WTC11 (cell line): ENCODE measurements around the gene ZFR.

ENCODE experiments used
- ARID4B ChIP-seq: sonication (generic); formaldehyde crosslinking; IDR thresholded peaks from 2 replicates; pipeline ENCODE4 v1.8.0; 2023; ENCODE audit warnings: missing genetic modification reagents, mild to moderate bottlenecking, borderline replicate concordance
- ATF3 ChIP-seq: sonication (generic); formaldehyde crosslinking; conservative IDR thresholded peaks from 2 replicates; pipeline ENCODE4 v1.8.1; 2022; ENCODE audit warnings: mild to moderate bottlenecking, missing genetic modification reagents
- CREB1 ChIP-seq: sonication (generic); formaldehyde crosslinking; IDR thresholded peaks from 2 replicates; pipeline ENCODE4 v1.8.0; 2023; ENCODE audit warnings: mild to moderate bottlenecking, missing genetic modification reagents
- CREM ChIP-seq: sonication (generic); formaldehyde crosslinking; IDR thresholded peaks from 2 replicates; pipeline ENCODE4 v1.8.1; 2022; ENCODE audit warnings: mild to moderate bottlenecking, missing genetic modification reagents, moderate library complexity
- EMX1 ChIP-seq: fragments of 250-450 bp; sonication (Bioruptor Pico); IDR thresholded peaks from 2 replicates; pipeline ENCODE4 v1.8.0; 2021; ENCODE audit warnings: mild to moderate bottlenecking
- FOXP4 ChIP-seq: sonication (generic); formaldehyde crosslinking; IDR thresholded peaks from 2 replicates; pipeline ENCODE4 v1.8.0; 2022; ENCODE audit warnings: mild to moderate bottlenecking, missing genetic modification reagents
- GABPB1 ChIP-seq: sonication (generic); formaldehyde crosslinking; IDR thresholded peaks from 2 replicates; pipeline ENCODE4 v1.8.1; 2023; ENCODE audit warnings: mild to moderate bottlenecking, missing genetic modification reagents
- IRF2 ChIP-seq: sonication (generic); formaldehyde crosslinking; IDR thresholded peaks from 2 replicates; pipeline ENCODE4 v1.8.0; 2022; ENCODE audit warnings: low read depth, missing genetic modification reagents, borderline replicate concordance
- MYBL2 ChIP-seq: sonication (generic); formaldehyde crosslinking; IDR thresholded peaks from 2 replicates; pipeline ENCODE4 v1.8.1; 2023; ENCODE audit warnings: mild to moderate bottlenecking, moderate library complexity, missing genetic modification reagents
- SMAD3 ChIP-seq: sonication (generic); formaldehyde crosslinking; IDR thresholded peaks from 2 replicates; pipeline ENCODE4 v1.8.0; 2022; ENCODE audit warnings: missing genetic modification reagents, mild to moderate bottlenecking, borderline replicate concordance
- ZNF138 ChIP-seq: sonication (generic); formaldehyde crosslinking; conservative IDR thresholded peaks from 2 replicates; pipeline ENCODE4 v1.8.1; 2022; ENCODE audit warnings: mild to moderate bottlenecking, moderate library complexity, missing genetic modification reagents
- TF ChIP-seq, protein P1 (sequence below): fragments of 200-600 bp; IDR thresholded peaks from 2 replicates; pipeline ENCODE4 v1.8.0; 2022; ENCODE audit warnings: antibody characterized with exemption
- TF ChIP-seq, protein P2 (sequence below): sonication (generic); formaldehyde crosslinking; IDR thresholded peaks from 2 replicates; pipeline ENCODE4 v1.8.1; 2023; ENCODE audit warnings: mild to moderate bottlenecking, missing genetic modification reagents, moderate library complexity

DNA sequence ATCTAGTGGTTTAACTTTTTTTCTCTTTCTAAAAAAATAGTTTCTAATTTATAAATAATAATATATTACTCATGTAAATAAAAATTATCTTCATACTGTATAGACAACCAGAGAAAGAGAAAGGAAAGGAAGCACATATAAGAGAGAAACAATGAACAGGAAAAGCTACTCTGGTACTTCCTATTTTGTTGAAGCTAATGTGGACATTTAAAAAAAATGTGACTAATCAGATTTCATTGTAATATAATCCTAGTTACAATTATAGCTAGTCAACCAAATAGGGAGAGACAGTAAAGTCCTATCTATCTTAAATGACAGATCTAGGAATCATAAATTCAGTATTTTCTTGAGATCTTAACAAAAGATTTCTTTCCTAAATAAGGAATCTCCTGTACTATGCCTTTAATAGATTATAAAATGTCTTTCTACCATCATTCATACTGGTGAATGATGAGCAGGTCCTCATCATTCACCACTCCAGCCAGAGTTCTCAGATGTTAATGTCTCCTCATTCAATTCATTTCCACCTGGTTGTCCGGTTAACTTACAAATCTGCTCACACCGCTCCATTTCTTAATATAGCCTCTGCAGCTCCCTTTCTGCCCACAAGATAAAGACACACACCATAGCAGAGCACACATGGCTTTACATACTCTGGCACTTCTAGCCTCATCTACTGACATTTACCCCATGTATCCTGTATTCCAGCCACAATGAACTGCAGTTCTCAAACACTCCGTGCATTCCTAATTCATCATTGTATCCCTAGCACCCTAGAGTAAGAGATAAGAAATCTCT lies 30.9 kb downstream of the ZFR start:
- TF ChIP-seq, protein P1, sequence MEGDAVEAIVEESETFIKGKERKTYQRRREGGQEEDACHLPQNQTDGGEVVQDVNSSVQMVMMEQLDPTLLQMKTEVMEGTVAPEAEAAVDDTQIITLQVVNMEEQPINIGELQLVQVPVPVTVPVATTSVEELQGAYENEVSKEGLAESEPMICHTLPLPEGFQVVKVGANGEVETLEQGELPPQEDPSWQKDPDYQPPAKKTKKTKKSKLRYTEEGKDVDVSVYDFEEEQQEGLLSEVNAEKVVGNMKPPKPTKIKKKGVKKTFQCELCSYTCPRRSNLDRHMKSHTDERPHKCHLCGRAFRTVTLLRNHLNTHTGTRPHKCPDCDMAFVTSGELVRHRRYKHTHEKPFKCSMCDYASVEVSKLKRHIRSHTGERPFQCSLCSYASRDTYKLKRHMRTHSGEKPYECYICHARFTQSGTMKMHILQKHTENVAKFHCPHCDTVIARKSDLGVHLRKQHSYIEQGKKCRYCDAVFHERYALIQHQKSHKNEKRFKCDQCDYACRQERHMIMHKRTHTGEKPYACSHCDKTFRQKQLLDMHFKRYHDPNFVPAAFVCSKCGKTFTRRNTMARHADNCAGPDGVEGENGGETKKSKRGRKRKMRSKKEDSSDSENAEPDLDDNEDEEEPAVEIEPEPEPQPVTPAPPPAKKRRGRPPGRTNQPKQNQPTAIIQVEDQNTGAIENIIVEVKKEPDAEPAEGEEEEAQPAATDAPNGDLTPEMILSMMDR: no peak
- TF ChIP-seq GABPB1 (CRISPR knock-in tag): no peak
- TF ChIP-seq FOXP4 (CRISPR knock-in tag): no peak
- TF ChIP-seq SMAD3 (CRISPR knock-in tag): no peak
- no peak for TF ChIP-seq ZNF138 (CRISPR knock-in tag)
- no peak for TF ChIP-seq ATF3 (CRISPR knock-in tag)
- TF ChIP-seq ARID4B (CRISPR knock-in tag): no peak
- no peak for TF ChIP-seq EMX1
- TF ChIP-seq MYBL2 (CRISPR knock-in tag): no peak
- no peak for TF ChIP-seq CREM (CRISPR knock-in tag)
- TF ChIP-seq, protein P2, sequence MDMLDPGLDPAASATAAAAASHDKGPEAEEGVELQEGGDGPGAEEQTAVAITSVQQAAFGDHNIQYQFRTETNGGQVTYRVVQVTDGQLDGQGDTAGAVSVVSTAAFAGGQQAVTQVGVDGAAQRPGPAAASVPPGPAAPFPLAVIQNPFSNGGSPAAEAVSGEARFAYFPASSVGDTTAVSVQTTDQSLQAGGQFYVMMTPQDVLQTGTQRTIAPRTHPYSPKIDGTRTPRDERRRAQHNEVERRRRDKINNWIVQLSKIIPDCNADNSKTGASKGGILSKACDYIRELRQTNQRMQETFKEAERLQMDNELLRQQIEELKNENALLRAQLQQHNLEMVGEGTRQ (CRISPR knock-in tag): no peak
- TF ChIP-seq CREB1 (CRISPR knock-in tag): no peak
- TF ChIP-seq IRF2: no peak
